Pancreas (tissue), 10 donors: ENCODE measurements around the gene AP5S1. TPM values are rescaled to one million over a fixed set of nuclear protein-coding genes. Genes with fewer than 3 reads are reported as not detected.

Source experiments
- ATAC-seq, 4 donors: fragments of 200-7000 bp; cut with Tn5 transposase; one replicate each; pipeline versions ENCODE4 v1.8.0 to v1.9.1; 2020; ENCODE audit warnings: mild to moderate bottlenecking in 4 of 4, moderate library complexity in 4 of 4
- DNase-seq, 6 donors: peaks; one replicate each; pipeline ENCODE4 v3.0.0-alpha.2; 2020
- FAIRE-seq: peaks from 2 replicates; lab custom pipeline; 2012; peaks lifted over from hg19 to GRCh38; lab: Jason Lieb, UNC
- H3K27ac ChIP-seq, 4 donors: fragments of 200-600 bp; sonication (generic); 1 replicate in 3 of 4; 2 replicates in 1 of 4; pipeline versions ENCODE4 v1.5.0 to v1.8.0; 2020
- H3K27me3 ChIP-seq, 4 donors: fragments of 200-600 bp; one replicate each; pipeline ENCODE4 v1.8.0; 2021
- H3K36me3 ChIP-seq, 3 donors: fragments of 200-600 bp; sonication (generic) in 1 of 3; one replicate each; pipeline versions ENCODE4 v1.5.0 to v1.8.0; 2020 to 2021
- H3K4me1 ChIP-seq, 3 donors: fragments of 200-600 bp; one replicate each; pipeline ENCODE4 v1.8.0; 2021
- H3K4me3 ChIP-seq, 4 donors: fragments of 200-600 bp; sonication (generic) in 2 of 4; one replicate each; pipeline versions ENCODE4 v1.5.0 to v1.8.0; 2020 to 2021
- H3K9me3 ChIP-seq, 4 donors: fragments of 200-600 bp; one replicate each; pipeline ENCODE4 v1.8.0; 2021
- CTCF ChIP-seq, 4 donors: fragments of 200-600 bp; sonication (generic) in 3 of 4; IDR thresholded peaks; one replicate each; pipeline versions ENCODE4 v1.5.0 to v1.8.0; 2021; ENCODE audit warnings: antibody characterized with exemption in 4 of 4
- WGBS, 2 donors: extraction: QIAGEN DNeasy Blood & Tissue Kit; methylation state at CpG; one replicate each; pipeline ENCODE4 v1.1.7; 2013; 5-methylcytosine and 5-hydroxymethylcytosine counted together
- intact Hi-C, 3 donors: fragments of 100-400 bp; cut with DNase I; formaldehyde crosslinking; loops; one replicate each; pipeline versions ENCODE4 v1.11.1 to v1.14.2; 2022
- polyA plus RNA-seq, 2 donors: library from polyadenylated mRNA; stranded (reverse); fragments of 200-250 nt; gene quantifications; one replicate each; pipeline ENCODE4 v1.2.3, GENCODE V29; 2013
- total RNA-seq, 6 donors: library from RNA; stranded (reverse); fragmentation: NEBNext Ultra II Directional in 4 of 6; extraction: Animal tissue kit (Norgen Biotek cat#: 25700) in 4 of 6; gene quantifications; one replicate each; pipeline versions ENCODE4 v1.2.1 to v1.2.4, GENCODE V29; 2021 to 2023
- donor health status: healthy with polysubstance abuse.
- donor health status: DM: no; HTN: no; CAD: no; lungs with moderate emphysema.
- donor health status: DM: no; HTN: no; CAD: no.
- donor health status: control.
- donor health status: control.
- donor health status: Bipolar disorder and iron deficiency.
- donor health status: DM: yes; HTN: yes; CAD: no.
- donor health status: DM: no; HTN: no; CAD: no.
- donor health status: DM: no; HTN: no; CAD: no.
- donor health status: DM: yes; HTN: yes; CAD: no.

AP5S1 gene
- total and polyA plus RNA-seq, 8 donors: 4.7 to 7.9 (median 6.8) TPM

- ATAC-seq (no peak), FAIRE-seq (no peak), DNase-seq (peak in 2 of 6 donors; percentile 22 to 54)
- no peaks in the 10 kb centered on the region for H3K27me3 ChIP-seq
- peaks cover 10 to 39% (median 31%) of the 10 kb centered on the region in 3 donors for H3K4me1 ChIP-seq
- no peak overlapping the region for H3K4me3 ChIP-seq
- 23 to 29% methylated on average over 2 of the region's 2 CpGs for WGBS, 2 donors
- no peak for TF ChIP-seq CTCF (IDR thresholded peaks at IDR 0.05)
- intact Hi-C loops: no loop called here
- H3K27ac ChIP-seq: peak overlapping the region in 1 of 4 donors; percentile 4
- no peaks in the 10 kb centered on the region for H3K9me3 ChIP-seq
- no peaks in the 10 kb centered on the region for H3K36me3 ChIP-seq
Observed at GRCh38 chr20:3783068-3783489, 37.3 kb upstream of the AP5S1 start.

GRCh38 chr20:3783511-3784195 is 36.7 kb upstream of the AP5S1 start:
- H3K4me3 ChIP-seq: no peak overlapping the region
- ATAC-seq: no peak
- no peak overlapping the region for H3K27ac ChIP-seq
- intact Hi-C loops: no loop called here
- no peaks in the 10 kb centered on the region for H3K9me3 ChIP-seq
- H3K27me3 ChIP-seq: no peaks in the 10 kb centered on the region
- WGBS, 2 donors: 54 to 63% methylated on average over 9 to 10 of the region's 10 CpGs
- DNase-seq: peak in 2 of 6 donors; percentile 13 to 53
- peaks cover 10 to 39% (median 28%) of the 10 kb centered on the region in 3 donors for H3K4me1 ChIP-seq
- TF ChIP-seq CTCF (IDR thresholded peaks at IDR 0.05): no peak
- FAIRE-seq: no peak
- no peaks in the 10 kb centered on the region for H3K36me3 ChIP-seq

- no peaks in the 10 kb centered on the region for H3K27me3 ChIP-seq
- peak in 2 of 6 donors; percentile 21 to 72 for DNase-seq
- no peak for FAIRE-seq
- peaks cover 10 to 39% (median 28%) of the 10 kb centered on the region in 3 donors for H3K4me1 ChIP-seq
- TF ChIP-seq CTCF (IDR thresholded peaks at IDR 0.05): no peak
- intact Hi-C loops: no loop called here
- no peaks in the 10 kb centered on the region for H3K9me3 ChIP-seq
- peak overlapping the region in 1 of 4 donors; percentile 59 for H3K4me3 ChIP-seq
- H3K27ac ChIP-seq: no peak overlapping the region
- WGBS, 2 donors: 79 to 87% methylated on average over 17 of the region's 17 CpGs
- no peaks in the 10 kb centered on the region for H3K36me3 ChIP-seq
- ATAC-seq: no peak
Observed at GRCh38 chr20:3784216-3784853, 36.0 kb upstream of the AP5S1 start.

- DNase-seq (peak in 1 of 6 donors; percentile 53), ATAC-seq (no peak), FAIRE-seq (no peak)
- no peak for TF ChIP-seq CTCF (IDR thresholded peaks at IDR 0.05)
- Histone ChIP-seq H3K27ac (no peak overlapping the region), H3K27me3 (no peaks in the 10 kb centered on the region), H3K36me3 (no peaks in the 10 kb centered on the region), H3K9me3 (no peaks in the 10 kb centered on the region), H3K4me3 (peak overlapping the region in 2 of 4 donors; percentile 59 to 66), H3K4me1 (peaks cover 10 to 39% (median 28%) of the 10 kb centered on the region in 3 donors)
- 86 to 87% methylated on average over 6 of the region's 6 CpGs for WGBS, 2 donors
- intact Hi-C loops: loop anchor here in 1 of 3 donors (5.0 kb wide), 1 partner anchor 37 kb away; the partner anchor contains the start of gene AP5S1
Observed at GRCh38 chr20:3784863-3785239, 35.5 kb upstream of the AP5S1 start.
